Activated naive CD4-positive, alpha-beta T cell treated with anti-CD3 and anti-CD28 coated beads, Interleukin-2, amount 10 ng/mL, durations not matched to agents 7 days and 5 days (primary cell): ENCODE measurements around the gene DEFB128.
"Not testable (repeated sequence)": the region's sequence is repeated elsewhere in the genome, so short reads cannot be mapped to it uniquely, and the experiment has no call there.

ENCODE experiments used
- CTCF ChIA-PET: fragments of 350-600 bp; sonication (Branson Sonifier 250); formaldehyde crosslinking; loops from one replicate; lab custom pipeline; 2021; ENCODE audit warnings: antibody characterized with exemption; lab: Charles Lee
- DNase-seq: peaks from one replicate; pipeline ENCODE4 v3.0.0-alpha.2; 2020
- H3K27ac Mint-ChIP-seq: one replicate; pipeline ENCODE4 v1.8.0; 2021; ENCODE audit warnings: mild to moderate bottlenecking, moderate library complexity, mixed read lengths
- H3K27me3 Mint-ChIP-seq: one replicate; pipeline ENCODE4 v1.8.0; 2021; ENCODE audit warnings: mild to moderate bottlenecking, mixed read lengths
- H3K36me3 Mint-ChIP-seq: one replicate; pipeline ENCODE4 v1.8.0; 2021; ENCODE audit warnings: mixed read lengths
- H3K4me1 Mint-ChIP-seq: one replicate; pipeline ENCODE4 v1.8.0; 2021; ENCODE audit warnings: mixed read lengths
- H3K4me3 Mint-ChIP-seq: one replicate; pipeline ENCODE4 v1.8.0; 2021; ENCODE audit warnings: mild to moderate bottlenecking, moderate library complexity, mixed read lengths
- H3K9me3 Mint-ChIP-seq: one replicate; pipeline ENCODE4 v1.8.0; 2021; ENCODE audit warnings: mixed read lengths

DEFB128 gene

DNA sequence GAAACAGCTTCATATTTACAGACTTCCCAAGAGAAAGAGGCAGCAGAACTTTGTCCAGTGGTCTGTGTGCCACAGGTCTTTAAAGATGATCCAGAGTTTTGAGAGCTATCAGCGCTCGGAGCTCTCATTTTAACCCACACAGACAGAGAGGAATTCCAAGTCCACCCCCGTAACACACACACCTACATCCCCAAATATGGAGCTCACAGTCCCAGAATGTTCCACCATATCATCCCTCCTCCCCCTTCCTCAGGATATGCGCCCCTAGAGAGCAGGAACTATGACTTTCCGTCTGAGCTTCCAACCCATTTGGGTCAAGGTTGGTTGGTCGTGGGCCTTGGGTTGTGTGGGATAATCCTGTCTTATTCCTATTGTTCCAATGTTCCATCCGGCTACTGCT, at the start of gene DEFB128:
Gene DEFB128, minus strand, starts transcription at position 101 of the 400 bp plus-strand sequence. Its CDS starts 88 bp downstream, at position 13.
- Mint-ChIP-seq H3K4me1 (peaks cover 2% of the 10 kb centered on the region), H3K4me3 (no peak within 1 kb of the TSS), H3K9me3 (peaks cover 2% of the 10 kb centered on the region), H3K27me3 (peaks cover 33% of the 10 kb centered on the region), H3K27ac (no peak within 1 kb of the TSS), H3K36me3 (no peaks in the 10 kb centered on the region)
- CTCF ChIA-PET: no interaction called here
- no peak for DNase-seq

DNA sequence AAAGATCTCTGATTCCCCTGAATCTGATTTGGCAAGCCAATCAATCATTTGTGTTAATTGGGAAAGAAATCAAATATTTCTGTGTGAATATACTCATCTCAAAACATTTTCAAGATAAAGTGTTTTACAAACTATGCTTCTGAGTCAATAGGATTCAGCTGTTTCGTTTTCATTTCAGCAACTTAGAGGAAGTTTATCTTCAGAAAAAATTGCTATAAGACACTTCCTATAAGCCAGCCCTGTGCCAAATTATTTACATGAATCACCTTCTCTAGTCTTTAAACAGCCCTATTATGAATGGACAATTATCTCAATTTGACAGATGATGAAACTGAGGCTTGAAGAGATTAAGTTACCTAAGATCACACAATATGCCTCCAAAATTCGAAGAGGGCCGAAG, 48.4 kb upstream of the DEFB128 start:
- H3K27me3 Mint-ChIP-seq: peaks cover 5% of the 10 kb centered on the region
- peak overlapping the region; percentile 85 for H3K27ac Mint-ChIP-seq

DNA sequence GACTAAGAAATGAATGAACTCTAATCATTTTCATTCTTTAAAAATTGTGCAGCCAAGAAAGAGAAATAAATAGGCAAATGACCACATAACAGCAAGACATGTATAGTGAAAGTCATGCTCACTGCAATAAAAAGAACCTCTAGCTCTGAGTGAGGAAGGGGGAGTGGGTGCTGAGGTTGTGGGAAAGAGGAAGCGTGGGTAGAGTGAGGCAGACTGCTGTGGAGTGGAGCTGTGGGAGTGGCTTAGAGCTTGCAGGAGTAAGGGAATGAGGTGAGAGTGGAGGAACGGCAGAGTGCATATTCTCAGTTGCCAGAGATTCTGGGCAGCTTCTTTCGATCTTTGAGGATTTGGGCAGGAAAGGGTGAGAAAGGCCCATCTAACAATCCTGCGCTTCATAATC, 48.0 kb upstream of the DEFB128 start:
- peak; percentile 28 for DNase-seq
- peak overlapping the region; percentile 57 for H3K4me3 Mint-ChIP-seq
- peaks cover 5% of the 10 kb centered on the region for H3K27me3 Mint-ChIP-seq
- H3K36me3 Mint-ChIP-seq: no peaks in the 10 kb centered on the region
- CTCF ChIA-PET: interaction anchor here (1.0 to 1.9 kb wide), 3 partner anchors 21 to 29 kb away, joined by 3 to 7 read pairs (median 7); partner anchors contain the start of gene DEFB132
- peak overlapping the region; percentile 85 for H3K27ac Mint-ChIP-seq
- H3K9me3 Mint-ChIP-seq: no peaks in the 10 kb centered on the region
- peaks cover 22% of the 10 kb centered on the region for H3K4me1 Mint-ChIP-seq

More for the DNA sequence above, 48.4 kb upstream of the DEFB128 start:
- no peak for DNase-seq
- peak overlapping the region; percentile 57 for H3K4me3 Mint-ChIP-seq
- H3K9me3 Mint-ChIP-seq: no peaks in the 10 kb centered on the region
- H3K36me3 Mint-ChIP-seq: no peaks in the 10 kb centered on the region
- peaks cover 22% of the 10 kb centered on the region for H3K4me1 Mint-ChIP-seq
- CTCF ChIA-PET: interaction anchor here (1.2 to 1.9 kb wide), 2 partner anchors 20 to 28 kb away, joined by 7 read pairs; partner anchors contain the start of gene DEFB132

DNA sequence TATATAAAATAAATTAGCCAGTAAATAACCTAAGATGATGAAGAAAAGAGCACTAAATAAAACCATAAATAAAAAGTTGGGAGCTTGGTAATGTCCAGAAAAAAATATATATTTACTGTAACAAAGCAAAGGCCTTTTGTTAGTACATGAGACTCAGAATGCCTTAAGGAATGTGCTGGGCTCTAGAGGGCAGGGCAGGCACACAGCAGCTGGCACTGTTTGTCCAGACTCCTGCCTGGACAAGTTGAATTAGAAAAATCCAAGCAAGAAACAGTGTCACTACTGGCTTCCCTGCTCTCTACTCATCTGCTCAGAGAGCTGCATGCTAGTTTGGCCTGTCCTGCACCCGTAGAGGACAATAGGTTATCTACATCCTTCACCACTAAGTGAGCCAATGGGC, 46.4 kb upstream of the DEFB128 start:
- Mint-ChIP-seq H3K4me1 (peaks cover 22% of the 10 kb centered on the region), H3K9me3 (no peaks in the 10 kb centered on the region), H3K27me3 (no peaks in the 10 kb centered on the region), H3K36me3 (no peaks in the 10 kb centered on the region), H3K27ac (no peak overlapping the region), H3K4me3 (no peak overlapping the region)
- no peak for DNase-seq
- CTCF ChIA-PET: interaction anchor here (0.6 kb wide), 1 partner anchor 182 kb away, joined by 4 read pairs; no protein-coding TSS in a partner anchor

DNA sequence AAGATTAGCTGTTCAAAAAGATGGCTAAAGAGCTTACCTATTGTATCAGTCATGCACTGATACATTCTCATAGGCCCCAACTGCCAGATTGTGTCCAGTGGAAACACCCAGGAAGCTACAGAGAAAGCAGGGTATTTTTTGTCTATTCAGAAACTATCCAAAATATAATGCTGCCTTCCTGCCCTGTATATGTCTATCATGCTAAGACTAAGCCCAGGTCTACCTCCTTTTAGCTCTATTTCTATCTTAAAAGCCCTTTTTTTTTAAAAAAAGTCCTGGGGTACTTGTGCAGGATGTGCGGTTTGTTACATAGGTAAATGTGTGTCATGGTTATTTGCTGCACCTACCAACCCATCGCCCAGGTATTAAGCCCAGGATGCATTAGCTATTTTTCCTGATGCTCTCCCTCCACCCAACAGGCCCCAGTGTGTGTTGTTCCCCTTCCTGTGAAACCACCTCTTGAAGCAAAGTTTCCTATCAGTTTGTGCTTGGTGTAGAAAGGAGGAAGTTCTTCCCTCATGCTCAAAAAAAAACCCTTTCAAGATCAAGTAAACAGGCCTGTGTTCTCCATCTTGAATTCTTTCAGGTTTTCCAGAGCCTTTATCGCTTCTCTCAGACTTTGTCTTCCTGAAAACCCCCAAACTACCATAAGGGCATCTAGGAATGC, 38.1 kb upstream of the DEFB128 start:
- no peaks in the 10 kb centered on the region for H3K36me3 Mint-ChIP-seq
- no peaks in the 10 kb centered on the region for H3K27me3 Mint-ChIP-seq
- peaks cover 3% of the 10 kb centered on the region for H3K9me3 Mint-ChIP-seq
- peak overlapping the region; percentile 46 for H3K27ac Mint-ChIP-seq
- CTCF ChIA-PET: interaction anchor here (1.1 to 1.6 kb wide), 4 partner anchors 8 to 103 kb away, joined by 3 to 8 read pairs (median 4); no protein-coding TSS in a partner anchor
- DNase-seq: no peak
- peaks cover 21% of the 10 kb centered on the region for H3K4me1 Mint-ChIP-seq
- H3K4me3 Mint-ChIP-seq: no peak overlapping the region

DNA sequence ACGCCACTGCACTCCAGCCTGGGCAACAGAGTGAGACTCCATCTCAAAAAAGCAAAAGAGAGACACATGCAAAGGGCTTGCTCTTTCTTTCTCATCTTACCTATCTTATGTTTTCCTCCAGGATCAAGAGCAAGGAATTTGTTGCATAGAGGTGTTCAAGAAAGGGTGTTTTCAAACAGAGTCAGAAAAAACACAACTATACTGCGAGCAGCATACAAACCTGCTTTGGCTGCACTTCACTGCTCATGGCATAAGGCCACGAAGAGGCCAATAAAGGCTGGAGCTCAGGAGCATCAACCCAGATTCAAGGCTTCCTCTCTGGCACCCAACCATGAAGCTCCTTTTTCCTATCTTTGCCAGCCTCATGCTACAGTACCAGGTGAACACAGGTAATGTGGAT, 37.4 kb upstream of the DEFB128 start, which contains the start of gene DEFB129:
Gene DEFB129, plus strand, starts transcription at position 301 of the 400 bp plus-strand sequence. Its CDS starts 31 bp downstream, at position 332.
- Mint-ChIP-seq H3K36me3 (no peaks in the 10 kb centered on the region), H3K27ac (peak within 1 kb of the TSS; percentile 46), H3K4me3 (no peak within 1 kb of the TSS), H3K27me3 (no peaks in the 10 kb centered on the region), H3K4me1 (peaks cover 21% of the 10 kb centered on the region), H3K9me3 (peaks cover 3% of the 10 kb centered on the region)
- DNase-seq: no peak
- CTCF ChIA-PET: interaction anchor here (1.1 to 1.9 kb wide), 5 partner anchors 8 to 104 kb away, joined by 3 to 8 read pairs (median 4); no protein-coding TSS in a partner anchor

DNA sequence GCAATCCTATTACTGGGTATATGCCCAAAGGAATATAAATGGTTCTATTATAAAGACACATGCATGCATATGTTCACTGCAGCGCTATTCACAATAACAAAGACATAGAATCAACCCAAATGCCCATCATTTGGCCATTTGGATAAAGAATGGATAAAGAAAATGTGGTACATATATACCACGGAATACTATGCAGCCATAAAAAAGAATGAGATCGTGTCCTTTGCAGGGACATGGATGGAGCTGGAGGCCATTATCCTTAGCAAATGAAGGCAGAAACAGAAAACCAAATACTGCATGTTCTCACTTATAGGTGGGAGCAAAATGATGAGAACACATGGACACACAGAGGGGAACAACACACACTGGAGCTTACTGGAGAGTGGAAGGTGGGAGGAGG, 36.4 kb upstream of the DEFB128 start:
- not testable (repeated sequence) for H3K36me3 Mint-ChIP-seq
- CTCF ChIA-PET: interaction anchor here (1.1 to 1.9 kb wide), 4 partner anchors 10 to 106 kb away, joined by 3 to 5 read pairs (median 4); no protein-coding TSS in a partner anchor

DNA sequence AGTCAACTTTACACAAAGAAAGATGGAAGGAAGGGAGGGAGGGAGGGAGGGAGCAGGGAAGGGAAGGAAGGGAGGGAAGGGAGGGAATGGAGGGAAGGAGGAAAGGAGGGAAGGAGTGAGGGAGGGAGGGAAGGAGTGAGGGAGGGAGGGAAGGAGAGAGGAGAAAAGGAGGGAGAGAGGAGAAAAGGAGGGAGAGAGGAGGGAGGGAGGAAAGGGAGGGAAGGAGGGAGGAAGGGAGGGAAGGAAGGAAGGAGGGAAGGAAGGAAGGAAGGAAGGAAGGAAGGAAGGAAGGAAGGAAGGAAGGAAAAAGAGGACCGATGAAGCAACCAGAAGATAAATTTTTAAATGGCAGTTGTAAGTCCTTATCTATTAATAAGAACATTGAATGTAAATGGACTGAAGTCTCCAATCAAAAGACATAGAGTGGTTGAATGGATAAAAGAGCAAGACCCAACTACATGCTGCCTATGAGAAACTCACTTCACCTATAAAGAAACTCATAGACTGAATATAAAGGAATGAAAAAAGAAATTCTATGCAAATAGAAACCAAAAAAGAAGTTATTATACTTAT, 31.8 kb upstream of the DEFB128 start:
- Mint-ChIP-seq H3K27me3 (peaks cover 6% of the 10 kb centered on the region), H3K9me3 (peaks cover 3% of the 10 kb centered on the region), H3K27ac (no peak overlapping the region), H3K36me3 (no peaks in the 10 kb centered on the region), H3K4me1 (peaks cover 5% of the 10 kb centered on the region), H3K4me3 (no peak overlapping the region)
- CTCF ChIA-PET: no interaction called here
- DNase-seq: no peak

More for the DNA sequence above, 36.4 kb upstream of the DEFB128 start:
- H3K4me3 Mint-ChIP-seq, H3K9me3 Mint-ChIP-seq, DNase-seq, H3K27me3 Mint-ChIP-seq, H3K27ac Mint-ChIP-seq: not testable (repeated sequence)
- H3K4me1 Mint-ChIP-seq: peaks cover 21% of the 10 kb centered on the region

DNA sequence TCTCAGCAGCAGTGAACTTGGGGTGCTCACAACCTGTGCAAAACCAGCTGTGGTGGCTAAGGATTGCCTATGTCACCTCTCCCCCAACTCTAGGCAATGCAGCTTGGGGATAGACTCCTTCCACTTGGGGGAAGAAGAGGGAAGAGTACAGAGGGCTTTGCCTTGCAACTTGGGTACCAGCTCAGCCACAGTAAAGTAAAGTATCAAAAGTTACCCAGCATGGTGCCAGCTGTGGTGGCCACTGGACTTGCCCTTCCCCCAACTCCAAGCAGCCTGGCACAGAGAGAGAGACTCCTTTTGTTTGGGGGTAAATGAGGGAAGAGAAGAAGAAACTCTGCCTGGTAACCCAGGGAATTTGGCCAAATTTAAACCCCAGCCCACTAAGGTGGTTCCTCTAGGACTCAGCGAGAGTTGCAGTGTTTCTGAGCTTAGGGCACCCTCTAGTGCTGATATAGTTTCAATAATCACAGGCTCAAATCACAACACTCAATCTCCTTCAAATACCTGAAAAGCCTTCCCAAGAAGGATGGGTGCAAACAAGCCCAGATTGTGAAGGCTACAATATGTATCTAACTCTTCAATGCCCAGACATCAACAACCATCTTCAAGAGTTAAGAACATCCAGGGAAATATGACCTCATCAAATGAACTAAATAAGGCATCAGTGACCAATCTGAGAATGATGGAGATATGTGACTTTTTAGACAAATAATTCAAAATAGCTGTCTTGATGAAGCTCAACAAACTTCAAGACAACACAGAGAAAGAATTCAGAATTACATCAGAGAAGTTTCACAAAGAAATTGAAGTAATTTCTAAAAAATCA, 30.0 kb upstream of the DEFB128 start:
- Mint-ChIP-seq H3K4me3 (no peak overlapping the region), H3K9me3 (no peaks in the 10 kb centered on the region), H3K27ac (no peak overlapping the region), H3K36me3 (no peaks in the 10 kb centered on the region), H3K4me1 (no peaks in the 10 kb centered on the region), H3K27me3 (peaks cover 9% of the 10 kb centered on the region)
- DNase-seq: no peak
- CTCF ChIA-PET: interaction anchor here (0.7 to 1.6 kb wide), 5 partner anchors 8 to 111 kb away, joined by 3 to 8 read pairs (median 3); partner anchors contain the start of gene DEFB129

DNA sequence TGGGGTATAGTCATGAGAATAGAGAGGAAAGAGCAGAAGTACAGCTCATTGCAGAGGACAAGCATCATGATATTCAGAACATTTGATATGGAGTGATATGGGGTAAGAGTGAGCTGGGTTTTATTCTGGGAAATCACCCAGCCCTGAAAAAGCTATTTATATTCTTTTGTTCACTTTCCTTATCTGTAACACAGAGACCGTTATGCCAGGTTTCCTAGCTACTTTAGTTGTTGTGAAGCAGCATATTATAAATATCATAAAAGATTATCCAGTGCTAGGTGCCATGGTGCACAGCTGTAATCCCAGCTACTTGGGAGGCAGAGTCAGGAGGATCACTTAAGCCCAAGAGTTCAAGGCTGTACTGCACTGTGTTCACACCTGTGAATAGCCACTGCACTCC, 27.8 kb upstream of the DEFB128 start:
- no peak overlapping the region for H3K27ac Mint-ChIP-seq
- no peaks in the 10 kb centered on the region for H3K9me3 Mint-ChIP-seq
- H3K4me3 Mint-ChIP-seq: no peak overlapping the region
- no peaks in the 10 kb centered on the region for H3K36me3 Mint-ChIP-seq
- CTCF ChIA-PET: interaction anchor here (0.6 to 1.4 kb wide), 4 partner anchors 10 to 261 kb away, joined by 3 to 4 read pairs (median 3); partner anchors contain the start of gene DEFB129
- DNase-seq: no peak
- no peaks in the 10 kb centered on the region for H3K4me1 Mint-ChIP-seq
- peaks cover 16% of the 10 kb centered on the region for H3K27me3 Mint-ChIP-seq

DNA sequence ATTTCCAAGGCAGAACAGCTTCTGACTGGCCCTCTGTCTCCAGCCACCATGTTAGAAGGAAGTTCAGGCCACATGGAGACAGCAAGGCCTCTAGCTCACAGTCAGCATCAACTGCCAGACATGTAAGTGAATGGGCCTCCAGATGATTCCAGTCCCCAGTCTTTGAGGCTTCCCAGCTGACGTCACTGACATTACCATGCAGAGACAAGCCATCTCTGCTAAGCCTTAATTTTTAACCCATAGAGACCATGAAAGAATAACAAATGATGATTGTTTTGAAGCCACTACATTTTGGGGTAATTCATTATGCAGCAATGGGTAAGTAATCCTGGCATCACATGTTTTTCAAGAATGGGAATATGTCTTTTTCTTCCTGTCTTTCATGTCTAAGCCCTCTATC, 26.3 kb upstream of the DEFB128 start:
- CTCF ChIA-PET: interaction anchor here (1.1 to 2.0 kb wide), 3 partner anchors 10 to 115 kb away, joined by 4 to 8 read pairs (median 6); no protein-coding TSS in a partner anchor
- H3K4me1 Mint-ChIP-seq: no peaks in the 10 kb centered on the region
- H3K9me3 Mint-ChIP-seq: no peaks in the 10 kb centered on the region

DNA sequence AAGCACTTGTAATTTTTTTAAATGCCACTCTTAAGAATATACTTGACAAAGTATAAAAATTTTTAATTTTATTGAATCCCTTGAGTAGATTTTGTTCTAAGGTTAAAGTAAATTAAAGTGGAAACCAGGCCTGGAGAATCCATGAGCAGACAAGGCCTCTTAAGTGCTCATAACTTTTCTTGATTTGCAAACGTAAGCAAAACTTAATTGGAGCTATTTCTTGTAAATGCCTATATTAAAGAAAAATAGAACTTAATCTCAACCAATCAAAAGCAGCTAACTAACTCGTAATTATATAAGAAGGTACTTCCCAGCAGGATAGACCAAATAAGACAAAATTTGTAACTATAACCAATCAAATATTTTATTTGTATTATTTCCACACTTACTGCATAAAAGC, 24.9 kb upstream of the DEFB128 start:
- no peaks in the 10 kb centered on the region for H3K36me3 Mint-ChIP-seq
- no peaks in the 10 kb centered on the region for H3K4me1 Mint-ChIP-seq
- no peak overlapping the region for H3K27ac Mint-ChIP-seq
- H3K4me3 Mint-ChIP-seq: no peak overlapping the region
- no peaks in the 10 kb centered on the region for H3K9me3 Mint-ChIP-seq
- H3K27me3 Mint-ChIP-seq: peaks cover 14% of the 10 kb centered on the region
- CTCF ChIA-PET: interaction anchor here (1.0 to 2.0 kb wide), 3 partner anchors 49 to 116 kb away, joined by 3 to 8 read pairs (median 6); no protein-coding TSS in a partner anchor
- no peak for DNase-seq

More for the DNA sequence above, 26.3 kb upstream of the DEFB128 start:
- peaks cover 16% of the 10 kb centered on the region for H3K27me3 Mint-ChIP-seq
- H3K36me3 Mint-ChIP-seq: no peaks in the 10 kb centered on the region
- no peak overlapping the region for H3K27ac Mint-ChIP-seq
- no peak overlapping the region for H3K4me3 Mint-ChIP-seq
- no peak for DNase-seq

DNA sequence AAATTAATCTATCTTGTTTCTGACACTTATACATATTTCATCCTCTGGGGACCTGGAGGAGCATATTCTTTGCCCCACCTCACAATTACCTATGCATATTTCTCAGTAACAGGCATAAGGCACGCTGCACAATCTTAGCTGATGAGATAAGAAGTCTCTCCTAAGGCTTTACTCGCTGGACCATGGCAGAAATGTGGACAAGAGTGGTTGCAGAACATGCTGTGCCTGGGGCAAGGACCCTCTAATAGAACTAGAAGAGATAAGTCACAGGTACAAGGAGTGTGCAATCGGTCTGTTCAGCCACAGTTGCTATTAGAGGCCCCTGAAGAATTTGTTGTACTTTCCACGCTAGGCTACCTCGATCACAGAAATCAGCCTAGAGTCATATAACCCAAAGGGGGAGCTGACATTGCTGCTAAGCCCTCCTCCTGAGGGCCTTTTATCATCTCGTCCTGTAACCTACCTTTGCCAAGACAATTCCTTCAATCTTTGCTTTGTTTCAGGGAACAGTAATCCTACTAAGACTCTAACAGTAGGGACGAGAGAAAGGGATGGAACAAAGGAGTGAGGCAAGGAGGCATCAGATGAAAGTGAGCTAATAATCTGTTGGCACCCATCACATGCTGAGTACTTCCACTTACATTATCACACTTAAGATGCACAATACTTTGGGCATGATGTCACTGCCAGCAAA, 21.4 kb upstream of the DEFB128 start:
- Mint-ChIP-seq H3K27me3 (peaks cover 7% of the 10 kb centered on the region), H3K4me3 (no peak overlapping the region), H3K36me3 (no peaks in the 10 kb centered on the region), H3K9me3 (no peaks in the 10 kb centered on the region), H3K4me1 (no peaks in the 10 kb centered on the region), H3K27ac (no peak overlapping the region)
- no peak for DNase-seq
- CTCF ChIA-PET: interaction anchor here (1.1 to 2.5 kb wide), 6 partner anchors 8 to 120 kb away, joined by 3 to 29 read pairs (median 3); partner anchors contain the start of gene DEFB132
